Osteocyte (in vitro differentiated cells): ENCODE measurements around the gene VPS37D. TPM values are rescaled to one million over a fixed set of nuclear protein-coding genes. Genes with fewer than 3 reads are reported as not detected.

ENCODE experiments used
- DNase-seq: peaks from one replicate; pipeline ENCODE4 v3.0.0; 2021; ENCODE audit warnings: mixed read lengths; ENCODE audit not compliant: unreplicated experiment; ENCODE audit errors: extremely low spot score
- H3K27ac Mint-ChIP-seq: one replicate; pipeline ENCODE4 v1.8.0; 2021; ENCODE audit warnings: mild to moderate bottlenecking, mixed read lengths; ENCODE audit not compliant: unreplicated experiment
- H3K27me3 Mint-ChIP-seq: one replicate; pipeline ENCODE4 v1.8.0; 2021; ENCODE audit warnings: mixed read lengths; ENCODE audit not compliant: unreplicated experiment
- H3K36me3 Mint-ChIP-seq: one replicate; pipeline ENCODE4 v1.8.0; 2021; ENCODE audit warnings: mixed read lengths; ENCODE audit not compliant: unreplicated experiment
- H3K4me1 Mint-ChIP-seq: one replicate; pipeline ENCODE4 v1.8.0; 2021; ENCODE audit warnings: mixed read lengths; ENCODE audit not compliant: unreplicated experiment
- H3K4me3 Mint-ChIP-seq: one replicate; pipeline ENCODE4 v1.8.0; 2021; ENCODE audit warnings: mild to moderate bottlenecking, moderate library complexity, mixed read lengths; ENCODE audit not compliant: unreplicated experiment
- H3K9me3 Mint-ChIP-seq: one replicate; pipeline ENCODE4 v1.8.0; 2021; ENCODE audit warnings: mixed read lengths; ENCODE audit not compliant: unreplicated experiment
- CTCF ChIP-seq: fragments of 200-600 bp; sonication (generic); IDR thresholded peaks from 2 replicates; pipeline ENCODE4 v1.5.0; 2021; ENCODE audit warnings: antibody characterized with exemption, mild to moderate bottlenecking, moderate library complexity
- total RNA-seq: library from RNA; stranded (reverse); gene quantifications from 2 replicates; pipeline ENCODE4 v1.2.1, GENCODE V29; 2021

Gene VPS37D
- total RNA-seq, 1 donor from 2014 or later, result 5.0 TPM

GRCh38 chr7:73702665-73703064 lies 35.0 kb downstream of the VPS37D start:
- Mint-ChIP-seq H3K9me3 (no peaks in the 10 kb centered on the region), H3K4me1 (peaks cover 35% of the 10 kb centered on the region), H3K4me3 (no peak overlapping the region), H3K27me3 (no peaks in the 10 kb centered on the region), H3K27ac (peak overlapping the region; percentile 58), H3K36me3 (peaks cover 11% of the 10 kb centered on the region)
- TF ChIP-seq CTCF, result no peak
- DNase-seq, result no peak

- H3K27ac Mint-ChIP-seq, result no peak overlapping the region
- peaks cover 11% of the 10 kb centered on the region for H3K36me3 Mint-ChIP-seq
- no peaks in the 10 kb centered on the region for H3K9me3 Mint-ChIP-seq
- H3K4me1 Mint-ChIP-seq, result peaks cover 36% of the 10 kb centered on the region
- no peak for TF ChIP-seq CTCF
- H3K27me3 Mint-ChIP-seq, result no peaks in the 10 kb centered on the region
- no peak for DNase-seq
- H3K4me3 Mint-ChIP-seq, result no peak overlapping the region
These were observed 35.6 kb downstream of the VPS37D start for GRCh38 chr7:73703225-73703624.

- peaks cover 37% of the 10 kb centered on the region for H3K4me1 Mint-ChIP-seq
- no peak for DNase-seq
These were observed 36.4 kb downstream of the VPS37D start for GRCh38 chr7:73703757-73704639.

GRCh38 chr7:73704640-73705550 lies 37.3 kb downstream of the VPS37D start:
- Mint-ChIP-seq H3K27ac (peak overlapping the region; percentile 72), H3K36me3 (peaks cover 13% of the 10 kb centered on the region), H3K27me3 (no peaks in the 10 kb centered on the region), H3K9me3 (no peaks in the 10 kb centered on the region), H3K4me1 (peaks cover 40% of the 10 kb centered on the region), H3K4me3 (peak overlapping the region; percentile 42)
- no peak for TF ChIP-seq CTCF
- peak; percentile 90 for DNase-seq

More at GRCh38 chr7:73703757-73704639, 36.4 kb downstream of the VPS37D start:
- H3K4me3 Mint-ChIP-seq, result no peak overlapping the region
- peaks cover 13% of the 10 kb centered on the region for H3K36me3 Mint-ChIP-seq
- no peak overlapping the region for H3K27ac Mint-ChIP-seq
- no peaks in the 10 kb centered on the region for H3K27me3 Mint-ChIP-seq
- TF ChIP-seq CTCF, result no peak
- no peaks in the 10 kb centered on the region for H3K9me3 Mint-ChIP-seq

GRCh38 chr7:73705551-73705920 lies 37.9 kb downstream of the VPS37D start:
- Mint-ChIP-seq H3K36me3 (peaks cover 13% of the 10 kb centered on the region), H3K4me3 (peak overlapping the region; percentile 42), H3K27me3 (no peaks in the 10 kb centered on the region), H3K4me1 (peaks cover 40% of the 10 kb centered on the region), H3K9me3 (no peaks in the 10 kb centered on the region), H3K27ac (peak overlapping the region; percentile 72)
- DNase-seq, result no peak
- TF ChIP-seq CTCF, result no peak
